ENCODE data around the gene SLC10A7. TPM values are rescaled to one million over a fixed set of nuclear protein-coding genes. Genes with fewer than 3 reads are reported as not detected.

SLC10A7 gene
- total RNA-seq, 4 donors from 2014 or later: 12.9 to 28.1 (median 19.5) TPM

GRCh38 chr4:146336410-146336807 is 185.3 kb downstream of the SLC10A7 start:
- H3K27ac ChIP-seq: no peak overlapping the region
- TF ChIP-seq, protein P1, sequence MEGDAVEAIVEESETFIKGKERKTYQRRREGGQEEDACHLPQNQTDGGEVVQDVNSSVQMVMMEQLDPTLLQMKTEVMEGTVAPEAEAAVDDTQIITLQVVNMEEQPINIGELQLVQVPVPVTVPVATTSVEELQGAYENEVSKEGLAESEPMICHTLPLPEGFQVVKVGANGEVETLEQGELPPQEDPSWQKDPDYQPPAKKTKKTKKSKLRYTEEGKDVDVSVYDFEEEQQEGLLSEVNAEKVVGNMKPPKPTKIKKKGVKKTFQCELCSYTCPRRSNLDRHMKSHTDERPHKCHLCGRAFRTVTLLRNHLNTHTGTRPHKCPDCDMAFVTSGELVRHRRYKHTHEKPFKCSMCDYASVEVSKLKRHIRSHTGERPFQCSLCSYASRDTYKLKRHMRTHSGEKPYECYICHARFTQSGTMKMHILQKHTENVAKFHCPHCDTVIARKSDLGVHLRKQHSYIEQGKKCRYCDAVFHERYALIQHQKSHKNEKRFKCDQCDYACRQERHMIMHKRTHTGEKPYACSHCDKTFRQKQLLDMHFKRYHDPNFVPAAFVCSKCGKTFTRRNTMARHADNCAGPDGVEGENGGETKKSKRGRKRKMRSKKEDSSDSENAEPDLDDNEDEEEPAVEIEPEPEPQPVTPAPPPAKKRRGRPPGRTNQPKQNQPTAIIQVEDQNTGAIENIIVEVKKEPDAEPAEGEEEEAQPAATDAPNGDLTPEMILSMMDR (IDR thresholded peaks at IDR 0.05): no peak
- TF ChIP-seq POLR2A (IDR thresholded peaks at IDR 0.05): no peak

DNA sequence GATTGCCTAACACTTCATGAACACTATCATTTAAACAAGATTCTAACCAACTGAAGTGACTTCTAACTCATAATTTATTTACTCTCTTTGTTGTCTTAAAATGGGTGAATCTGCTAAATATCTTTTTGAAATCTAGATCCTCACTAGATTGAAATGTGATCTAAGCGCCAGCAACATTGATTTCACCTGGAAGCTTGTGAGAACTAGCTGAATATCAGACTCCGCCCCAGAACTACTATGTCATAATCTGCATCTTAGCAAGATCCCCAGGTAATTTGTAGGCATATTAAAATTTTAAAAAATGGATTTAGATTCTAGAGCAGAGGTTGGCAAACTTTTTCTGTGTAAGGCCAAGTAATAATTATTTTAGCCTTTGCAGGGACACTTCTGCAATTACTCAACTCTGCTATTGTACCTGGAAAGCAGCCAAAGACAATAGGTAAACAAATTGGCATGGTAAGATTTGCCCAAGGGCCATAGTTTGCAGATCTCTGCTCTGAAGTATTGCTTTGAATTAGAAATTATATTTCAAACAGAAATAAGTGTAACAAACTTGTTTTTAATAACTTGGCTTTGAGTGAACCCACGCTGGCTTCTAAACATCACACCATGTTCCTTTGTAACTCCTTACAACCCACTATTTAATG is 185.9 kb downstream of the SLC10A7 start:
- Histone ChIP-seq H3K27me3 (no peaks in the 10 kb centered on the region), H3K4me1 (peaks cover 0 to 8% (median 0%) of the 10 kb centered on the region in 4 donors), H3K4me3 (no peak overlapping the region), H3K36me3 (no peaks in the 10 kb centered on the region), H3K27ac (no peak overlapping the region), H3K9me3 (no peaks in the 10 kb centered on the region)
- TF ChIP-seq POLR2A (IDR thresholded peaks at IDR 0.05): no peak
- TF ChIP-seq, protein P1 (IDR thresholded peaks at IDR 0.05): no peak
- DNase-seq: no peak

More at GRCh38 chr4:146336410-146336807, 185.3 kb downstream of the SLC10A7 start:
- Histone ChIP-seq H3K27me3 (no peaks in the 10 kb centered on the region), H3K4me3 (no peak overlapping the region), H3K4me1 (peaks cover 0 to 8% (median 0%) of the 10 kb centered on the region in 4 donors), H3K36me3 (no peaks in the 10 kb centered on the region), H3K9me3 (no peaks in the 10 kb centered on the region)
- DNase-seq: no peak

DNA sequence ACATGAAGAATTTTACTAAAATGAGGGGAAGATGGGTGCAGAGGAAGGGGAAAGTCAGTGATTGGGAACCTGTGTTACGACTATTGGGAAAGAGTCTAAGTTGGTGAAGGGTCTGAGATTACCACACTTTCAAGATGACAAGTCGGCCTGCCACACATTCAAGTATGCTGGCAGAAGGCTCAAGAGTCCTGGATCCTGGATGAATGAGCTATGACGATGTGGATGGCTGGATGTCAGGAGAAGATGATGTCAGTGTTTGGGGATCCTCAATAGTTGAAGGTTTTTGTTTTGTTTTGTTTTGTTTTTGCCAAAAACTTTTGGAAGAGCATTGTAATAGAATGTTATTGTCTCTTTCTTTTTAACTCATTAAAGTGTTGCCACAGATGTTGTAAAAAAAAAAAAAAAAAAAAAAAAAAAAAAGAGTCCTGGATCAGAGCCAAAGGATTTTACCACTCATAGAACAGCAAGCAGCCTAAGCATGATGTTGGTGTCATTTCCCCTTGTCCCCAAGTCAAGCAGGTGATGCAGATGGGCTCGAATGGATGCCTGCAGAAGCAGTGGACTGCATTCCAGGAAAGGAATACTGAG is 186.8 kb downstream of the SLC10A7 start:
- Histone ChIP-seq H3K36me3 (no peaks in the 10 kb centered on the region), H3K27me3 (no peaks in the 10 kb centered on the region), H3K9me3 (no peaks in the 10 kb centered on the region), H3K4me3 (no peak overlapping the region), H3K4me1 (peaks cover 0 to 8% (median 0%) of the 10 kb centered on the region in 4 donors), H3K27ac (no peak overlapping the region)
- no peak for DNase-seq
- no peak for TF ChIP-seq POLR2A (IDR thresholded peaks at IDR 0.05)
- TF ChIP-seq, protein P1 (IDR thresholded peaks at IDR 0.05): no peak

DNA sequence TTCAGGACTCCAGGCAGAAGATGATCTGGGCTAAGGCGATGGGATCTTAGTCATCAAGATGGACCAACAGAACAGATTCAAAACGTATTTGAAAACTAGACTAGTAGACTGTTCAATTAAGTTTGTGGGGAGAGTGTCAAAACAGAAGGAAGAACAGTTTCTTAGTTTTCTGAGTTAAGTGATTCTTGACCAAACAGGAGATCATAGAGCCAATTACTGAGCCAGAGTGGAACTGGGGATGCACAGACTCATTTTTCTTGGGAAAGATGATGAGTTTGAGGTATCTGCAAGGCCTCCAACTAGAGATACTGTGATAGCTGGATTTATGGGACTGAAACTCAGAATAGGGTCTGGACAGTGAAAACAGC is 187.9 kb downstream of the SLC10A7 start:
- no peaks in the 10 kb centered on the region for H3K9me3 ChIP-seq
- H3K27me3 ChIP-seq: no peaks in the 10 kb centered on the region
- TF ChIP-seq, protein P1 (IDR thresholded peaks at IDR 0.05): no peak
- no peak for TF ChIP-seq POLR2A (IDR thresholded peaks at IDR 0.05)
- DNase-seq: no peak
- no peaks in the 10 kb centered on the region for H3K36me3 ChIP-seq
- H3K4me1 ChIP-seq: peaks cover 0 to 8% (median 0%) of the 10 kb centered on the region in 4 donors
- H3K4me3 ChIP-seq: no peak overlapping the region
- H3K27ac ChIP-seq: no peak overlapping the region

GRCh38 chr4:146333187-146333894 is 188.4 kb downstream of the SLC10A7 start:
- DNase-seq: no peak
- peaks cover 0 to 8% (median 0%) of the 10 kb centered on the region in 4 donors for H3K4me1 ChIP-seq

More at GRCh38 chr4:146333187-146333894, 188.4 kb downstream of the SLC10A7 start:
- Histone ChIP-seq H3K27ac (no peak overlapping the region), H3K4me3 (no peak overlapping the region), H3K9me3 (no peaks in the 10 kb centered on the region), H3K27me3 (no peaks in the 10 kb centered on the region), H3K36me3 (no peaks in the 10 kb centered on the region)
- TF ChIP-seq, protein P1 (IDR thresholded peaks at IDR 0.05): no peak
- TF ChIP-seq POLR2A (IDR thresholded peaks at IDR 0.05): no peak
